Measurements from ENCODE around the gene SFMBT1.
A peak's percentile ranks its signal among the peaks of the same experiment; 100 is the strongest.
"Not testable (repeated sequence)": the region's sequence is repeated elsewhere in the genome, so short reads cannot be mapped to it uniquely, and the experiment has no call there.

Gene SFMBT1

DNA sequence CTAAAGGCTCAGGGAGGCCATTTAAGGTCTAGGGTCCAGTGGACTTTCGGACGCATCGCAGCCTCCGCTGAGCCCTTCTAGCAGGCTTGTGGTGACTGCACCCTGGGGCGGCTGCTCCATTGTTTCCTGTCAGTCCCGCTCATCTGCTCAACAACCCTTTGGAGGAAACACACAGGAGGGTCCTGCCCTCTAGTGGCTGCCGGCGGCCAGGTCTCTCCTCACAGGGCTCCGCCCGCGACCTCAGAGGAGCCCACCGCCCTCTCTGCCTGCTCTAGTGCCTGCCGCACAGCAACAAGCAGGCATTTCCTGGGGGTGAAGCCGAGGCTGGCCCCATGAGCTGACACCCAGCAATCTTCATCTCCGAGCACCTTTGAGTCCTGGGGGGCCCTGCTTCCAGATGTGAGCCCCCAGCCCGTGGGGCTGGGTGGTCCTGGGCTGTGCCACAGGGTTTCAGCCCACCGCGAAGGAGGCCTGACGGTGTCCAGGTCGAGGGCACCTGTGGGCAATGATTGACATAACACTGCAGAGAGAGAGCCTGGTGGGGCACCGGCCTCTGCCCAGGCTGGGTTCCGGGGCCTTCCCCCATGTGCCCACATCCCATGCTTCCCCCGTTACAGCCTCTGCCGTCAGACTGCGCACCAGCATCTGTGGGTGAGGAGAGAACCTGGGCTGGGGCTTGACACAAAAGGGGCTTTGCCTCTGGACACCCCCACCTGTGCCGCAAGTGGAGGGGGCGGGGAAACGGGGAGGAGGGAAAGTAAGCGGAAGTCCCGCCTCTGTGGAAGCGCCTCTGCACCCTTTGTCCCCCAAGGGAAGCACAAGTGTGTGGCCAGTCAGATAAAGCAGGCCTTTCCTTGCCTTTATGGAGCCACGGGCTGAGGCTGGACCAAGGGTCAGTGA lies 27.0 kb upstream of the SFMBT1 start:
- DNase-seq (ENCODE audit: low read depth in 2 of 2) = peak; percentile 35 to 45

DNA sequence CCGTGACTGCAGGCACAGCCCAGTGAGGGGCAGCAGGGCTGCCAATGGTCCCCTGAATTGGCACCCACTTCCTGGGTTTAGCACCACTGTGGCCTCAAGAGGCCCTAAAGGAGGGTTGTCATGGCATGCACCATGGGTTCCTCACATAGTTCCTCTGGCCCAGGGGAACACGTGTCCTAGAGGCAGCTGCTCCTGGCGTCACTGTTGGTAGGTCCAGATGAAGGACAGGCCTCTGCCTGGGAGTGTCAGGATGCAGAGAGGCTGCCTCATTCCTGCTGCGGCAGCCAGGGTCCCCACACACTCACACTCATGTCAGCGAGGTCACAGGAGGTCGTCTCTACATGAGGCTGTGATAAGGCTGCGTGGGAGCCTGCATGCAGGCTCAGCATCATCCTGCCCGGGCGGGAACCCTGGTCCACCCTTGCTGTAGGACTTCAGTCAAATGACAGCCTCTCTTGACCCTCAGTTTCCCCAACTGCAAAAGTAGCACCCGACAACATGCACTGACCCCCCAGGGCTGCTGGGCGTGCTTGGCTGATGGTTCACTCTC lies 26.1 kb upstream of the SFMBT1 start:
- DNase-seq (ENCODE audit: low read depth in 2 of 2) = no peak

DNA sequence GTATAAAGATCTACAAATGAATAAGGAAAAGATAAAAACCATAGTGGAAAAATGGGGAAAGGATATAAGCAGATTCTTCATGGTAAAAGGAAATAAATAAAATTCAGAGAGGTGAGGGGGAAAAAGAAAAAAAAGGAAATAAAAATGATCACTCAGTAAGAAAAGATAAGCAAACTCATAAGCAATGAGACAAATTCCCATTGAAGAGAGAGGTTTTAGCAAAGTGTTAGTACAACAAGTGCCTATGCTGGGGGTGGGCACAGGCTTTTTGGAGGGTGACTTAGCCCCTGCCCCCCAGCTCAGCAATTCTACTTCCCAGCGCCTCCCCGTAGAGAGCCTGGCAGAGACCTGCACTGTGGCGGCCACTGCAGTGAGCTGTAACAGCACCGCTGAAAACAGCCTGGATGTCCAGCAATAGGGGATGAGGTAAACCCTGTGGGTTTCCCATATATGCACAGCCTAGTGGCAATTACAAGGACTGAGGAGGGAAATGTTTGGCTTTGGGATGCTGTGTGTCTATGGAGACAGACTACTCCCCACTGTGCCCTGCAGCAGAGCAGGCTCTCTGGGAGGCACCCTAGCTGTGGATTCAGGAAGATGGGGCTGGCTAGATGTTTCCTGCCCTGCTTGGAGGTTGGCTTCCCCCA lies 23.7 kb upstream of the SFMBT1 start:
- no peak for DNase-seq (ENCODE audit: low read depth in 2 of 2)

DNA sequence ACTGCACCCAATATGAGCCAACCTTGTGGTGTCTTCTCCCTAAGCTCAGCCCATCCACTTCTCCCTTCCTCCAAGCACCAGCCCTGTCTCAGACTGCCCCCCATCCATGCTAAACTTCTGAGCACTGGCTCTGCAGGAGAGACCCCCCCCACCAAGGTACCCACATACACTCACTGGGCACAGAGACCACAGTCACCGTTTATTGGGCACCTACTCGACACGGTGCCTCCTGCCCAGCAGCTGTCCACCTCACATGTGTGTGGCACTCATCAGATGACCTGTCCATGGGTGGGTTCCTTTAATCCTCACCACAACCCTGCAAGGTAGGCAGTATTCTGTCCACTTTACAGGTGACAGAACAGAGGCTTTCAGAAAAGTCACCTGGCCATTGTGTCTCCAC lies 22.3 kb upstream of the SFMBT1 start:
- no peak for DNase-seq (ENCODE audit: low read depth in 2 of 2)

DNA sequence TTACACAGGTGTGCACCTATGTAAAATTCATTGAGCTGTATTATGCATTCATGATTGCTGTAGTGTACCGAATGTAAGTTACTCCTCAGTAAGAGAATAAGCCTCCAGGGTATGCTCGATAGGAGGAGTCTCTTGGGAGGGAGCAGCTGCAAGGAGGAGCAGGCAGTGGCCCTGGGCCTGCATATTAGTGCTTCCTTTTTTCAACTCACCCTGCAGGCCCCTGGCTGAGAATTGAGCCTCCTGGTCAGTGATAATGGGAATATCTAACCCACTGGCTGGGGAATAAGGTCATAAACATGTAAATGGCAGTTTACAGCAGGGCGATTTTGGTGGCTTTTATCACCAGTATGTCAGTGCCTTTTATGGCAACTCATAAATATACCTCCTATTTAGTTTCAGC lies 21.7 kb upstream of the SFMBT1 start:
- DNase-seq (ENCODE audit: low read depth in 2 of 2) = no peak

DNA sequence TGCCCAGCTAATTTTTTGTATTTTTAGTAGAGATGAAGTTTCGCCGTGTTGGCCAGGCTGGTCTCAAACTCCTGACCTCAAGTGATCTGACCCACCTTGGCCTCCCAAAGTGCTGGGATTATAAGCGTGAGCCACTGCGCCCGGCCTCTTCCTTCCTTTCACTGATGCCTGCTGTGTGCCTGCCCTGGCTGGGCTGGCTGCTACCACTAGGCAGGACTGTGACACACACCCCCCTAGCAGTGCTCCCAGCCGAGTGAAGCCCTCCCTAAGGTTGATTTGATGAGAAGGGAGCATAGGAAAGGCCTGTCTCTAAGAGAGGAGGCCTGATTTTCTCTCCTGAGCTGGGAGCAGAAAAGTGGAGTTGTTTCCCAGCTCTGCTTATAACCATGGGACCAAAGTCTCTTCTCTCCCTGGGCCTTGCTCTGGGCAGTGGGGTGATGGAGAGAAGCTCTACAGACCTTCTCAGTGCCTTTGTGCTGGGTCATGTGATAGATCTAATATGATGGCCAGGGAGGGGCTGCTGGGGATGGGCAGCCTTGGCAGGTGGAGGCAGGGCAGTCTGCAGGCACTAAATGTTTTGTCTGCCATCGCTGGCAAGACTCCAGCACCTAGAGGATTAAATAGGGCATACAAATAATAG lies 20.1 kb upstream of the SFMBT1 start:
- no peak for DNase-seq (ENCODE audit: low read depth in 2 of 2)

DNA sequence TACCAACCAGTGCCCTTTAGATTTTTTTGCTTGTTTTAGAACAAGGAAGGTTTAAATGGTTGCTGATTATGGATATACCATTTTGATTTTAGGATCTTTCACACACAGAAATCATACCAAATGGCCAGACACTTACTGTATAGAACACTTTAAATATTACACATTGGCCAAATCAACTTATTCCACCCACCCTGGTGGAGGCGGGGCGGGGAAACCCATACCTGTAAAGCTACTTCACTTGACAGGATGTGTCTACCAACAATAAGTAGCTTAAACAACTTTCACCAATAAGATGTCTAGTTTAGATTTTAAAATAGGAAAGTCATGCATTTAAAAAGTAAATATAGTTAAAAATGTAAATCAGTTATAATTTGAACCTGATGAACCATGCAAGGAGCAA lies 17.0 kb upstream of the SFMBT1 start:
- DNase-seq (ENCODE audit: low read depth in 2 of 2) = no peak

DNA sequence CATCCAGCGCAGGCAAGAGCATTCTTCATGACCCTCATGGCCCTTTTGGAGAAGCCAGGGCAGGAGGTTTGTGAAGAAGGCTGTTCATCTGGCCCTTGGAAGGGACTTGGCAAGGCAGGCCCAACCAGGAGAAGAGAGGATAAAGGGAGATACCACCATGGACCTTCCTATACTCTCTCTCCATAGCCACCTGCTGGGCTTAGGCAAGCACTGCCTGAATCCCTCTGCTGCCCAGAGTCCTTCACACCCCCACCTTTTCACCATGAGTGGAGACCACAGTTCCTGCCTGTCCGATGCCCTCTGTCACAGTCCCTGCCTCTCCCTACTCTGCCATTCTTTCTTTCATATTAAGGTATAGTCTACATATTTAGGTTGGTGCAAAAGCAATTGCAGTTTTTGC lies 10.6 kb upstream of the SFMBT1 start:
- no peak for DNase-seq (ENCODE audit: low read depth in 2 of 2)

DNA sequence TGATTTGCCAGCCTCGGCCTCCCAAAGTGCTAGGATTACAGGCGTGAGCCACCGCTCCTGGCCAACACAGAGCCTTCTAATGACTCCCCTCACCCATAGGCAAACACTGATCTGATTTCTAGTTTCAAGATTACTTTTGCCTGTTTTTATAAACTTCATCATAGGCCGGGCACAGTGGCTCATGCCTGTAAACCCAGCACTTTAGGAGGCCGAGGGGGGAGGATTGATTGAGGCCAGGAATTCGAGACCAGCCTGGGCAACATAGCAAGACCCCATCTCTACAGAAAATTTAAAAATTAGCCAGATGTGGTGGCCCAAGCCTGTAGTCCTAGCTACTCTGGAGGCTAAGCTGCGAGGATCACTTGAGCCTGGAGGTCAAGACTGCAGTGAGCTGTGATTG lies 8.4 kb upstream of the SFMBT1 start:
- DNase-seq (ENCODE audit: low read depth in 2 of 2) = not testable (repeated sequence)

DNA sequence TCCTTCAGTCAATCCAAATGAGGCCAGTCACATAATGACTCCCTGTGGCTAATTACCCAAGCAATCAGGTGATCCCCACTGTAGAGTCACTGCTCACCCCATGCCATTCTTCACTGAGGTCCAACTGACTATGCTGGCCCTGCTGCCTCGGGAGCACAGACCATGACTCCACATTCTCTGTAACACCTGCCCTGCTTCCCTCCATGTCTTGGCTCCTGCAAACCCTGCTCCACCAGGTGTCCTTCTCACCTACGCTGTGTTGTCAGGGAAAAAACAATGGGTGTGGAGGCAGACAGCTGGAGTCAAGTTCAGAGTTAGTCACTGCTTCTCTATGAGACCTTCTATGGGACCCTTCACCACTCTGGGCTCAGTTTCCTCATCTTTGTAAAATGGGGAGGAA lies 6.1 kb upstream of the SFMBT1 start:
- no peak for DNase-seq (ENCODE audit: low read depth in 2 of 2)

DNA sequence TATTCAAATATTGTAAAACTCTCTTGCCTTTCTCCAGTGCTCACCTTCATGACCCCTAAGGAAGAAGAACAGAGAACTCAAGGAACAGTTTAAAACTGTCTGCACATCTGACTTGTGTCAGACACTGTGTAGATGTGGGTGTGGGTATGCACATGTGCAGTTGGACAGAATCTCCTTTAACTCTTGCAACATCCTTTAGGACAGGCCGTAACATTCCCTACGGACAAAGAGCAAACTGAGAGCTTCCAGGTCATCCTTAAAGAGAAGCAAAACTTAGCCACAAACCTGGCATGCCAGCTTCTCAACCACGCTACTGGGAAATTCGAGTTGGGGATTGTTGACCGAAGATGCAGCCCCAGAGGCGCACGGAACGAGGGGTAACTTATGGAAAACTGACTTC lies 4.1 kb upstream of the SFMBT1 start:
- no peak for DNase-seq (ENCODE audit: low read depth in 2 of 2)

DNA sequence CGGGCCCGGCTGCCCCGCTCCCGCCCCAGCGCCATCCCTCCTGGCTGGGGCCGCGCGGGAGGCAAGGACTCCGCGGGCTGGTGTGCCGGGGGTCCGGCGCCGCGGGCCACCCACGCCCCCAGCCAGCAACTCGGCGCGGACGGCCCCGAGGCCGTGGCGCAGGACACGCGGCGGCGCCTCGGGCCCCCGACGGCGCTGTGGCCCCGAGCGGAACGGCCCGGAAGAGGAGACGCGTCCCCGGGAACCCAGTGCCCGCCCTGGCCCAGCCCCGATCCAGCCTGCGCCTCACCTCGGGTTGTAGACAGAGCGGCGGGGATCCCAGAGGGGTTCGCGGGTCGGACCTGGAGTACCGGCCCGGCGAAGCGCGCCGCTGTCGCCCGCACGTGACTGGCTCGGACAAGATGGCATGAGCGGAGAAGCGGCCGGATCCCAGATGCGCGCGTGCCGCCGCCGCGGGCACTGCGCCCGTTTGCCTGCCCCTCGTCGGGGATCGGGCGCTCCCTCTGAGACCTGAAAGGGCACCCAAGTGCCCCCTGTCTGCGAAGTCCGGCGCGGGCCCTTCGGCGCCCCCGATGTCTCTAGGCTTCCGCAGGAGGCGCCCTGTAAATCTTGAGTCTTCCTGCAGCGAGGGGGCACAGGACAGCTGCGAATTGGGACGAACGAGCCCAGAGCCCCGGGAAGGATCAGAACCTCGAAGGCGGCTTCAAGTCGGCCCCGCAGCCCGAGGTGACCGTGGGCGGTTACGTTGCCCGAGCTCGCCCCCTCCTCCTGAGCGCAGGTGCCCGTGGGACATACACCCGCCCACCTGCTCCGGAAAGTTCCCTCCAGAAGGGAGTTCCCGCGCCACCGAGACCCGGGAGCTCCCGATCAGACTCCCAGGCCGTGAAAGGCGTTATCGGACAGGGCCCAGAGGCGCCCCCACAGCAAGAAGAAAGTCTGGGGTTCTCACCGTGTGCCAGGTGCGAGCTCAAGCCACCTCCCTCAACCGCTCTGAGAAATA lies 598 bp upstream of the SFMBT1 start:
- DNase-seq (ENCODE audit: low read depth in 2 of 2) = no peak

DNA sequence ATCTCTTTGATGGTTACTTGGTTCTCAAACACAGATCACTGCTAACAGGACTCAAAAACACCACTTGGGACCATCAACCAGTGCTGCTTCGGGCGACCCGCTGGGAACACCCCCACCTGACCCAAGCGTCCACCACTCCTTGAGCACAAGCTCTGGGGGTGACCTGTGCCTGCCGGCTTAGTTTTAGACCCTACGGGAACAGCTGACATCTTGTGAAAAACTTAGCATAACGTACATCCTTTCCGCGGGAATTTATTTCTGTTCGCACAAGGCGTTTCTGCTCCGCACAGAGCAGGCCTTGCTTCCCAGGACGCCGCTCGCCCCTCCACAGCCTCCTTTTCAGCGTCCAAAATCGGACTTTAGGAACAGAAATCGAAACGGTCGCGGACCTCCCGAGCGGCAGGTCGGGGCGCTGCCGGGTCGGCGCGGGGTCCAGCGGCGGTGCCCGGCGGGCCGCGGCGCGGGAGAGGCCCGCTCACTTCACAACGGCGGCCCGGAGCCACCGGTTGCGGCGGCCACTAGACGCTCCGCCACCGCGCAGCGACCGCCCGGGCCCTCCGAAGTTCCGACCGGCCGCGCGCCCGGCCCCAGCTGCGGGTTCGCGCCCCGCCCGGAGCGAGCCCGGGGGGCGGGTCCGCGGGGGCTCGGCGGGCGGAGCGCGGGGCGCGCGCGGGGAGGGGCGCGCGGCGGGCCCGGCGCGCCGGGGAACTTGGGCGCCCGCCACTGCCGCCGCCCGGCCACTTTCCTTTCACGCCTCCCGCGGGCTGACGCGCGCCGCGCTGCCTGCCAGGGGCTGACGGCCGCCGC lies 959 bp downstream of the SFMBT1 start:
- DNase-seq (ENCODE audit: low read depth in 2 of 2) = peak in 1 of 2 experiments; percentile 17

DNA sequence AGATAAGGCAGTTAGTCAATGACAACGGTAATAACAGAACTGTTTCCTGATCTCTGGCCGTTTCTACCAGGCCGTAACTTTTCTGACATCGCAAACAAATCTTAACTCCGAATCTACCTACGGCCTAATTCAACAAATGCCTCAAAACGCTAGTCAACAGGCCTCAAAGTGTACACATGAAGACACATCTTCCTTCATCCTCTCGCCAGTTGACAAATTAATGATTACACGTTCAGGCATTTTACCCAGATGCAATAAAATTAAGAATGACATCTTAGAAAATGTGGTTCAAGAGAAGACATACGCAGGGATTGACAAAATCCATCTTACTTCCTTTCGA lies 1.5 kb downstream of the SFMBT1 start:
- no peak for DNase-seq (ENCODE audit: low read depth in 2 of 2)

DNA sequence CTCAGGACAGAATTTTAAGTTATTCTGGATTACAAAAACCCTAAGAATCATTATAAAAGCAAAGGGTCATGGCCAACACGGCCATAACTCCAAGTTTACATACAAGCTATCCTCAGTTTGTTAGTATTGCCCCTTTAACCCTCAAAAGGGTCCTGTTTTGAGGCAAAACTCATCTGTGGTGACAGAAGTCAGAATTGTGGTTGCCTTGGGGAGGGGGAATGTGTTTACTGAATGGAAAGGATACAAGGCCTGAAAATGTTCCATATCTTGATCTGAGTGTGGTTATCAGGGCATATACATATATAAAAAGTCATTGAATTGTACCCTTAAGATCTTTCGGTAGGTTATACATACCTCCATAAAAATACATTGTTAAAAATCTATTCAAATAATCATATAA lies 2.1 kb downstream of the SFMBT1 start:
- DNase-seq (ENCODE audit: low read depth in 2 of 2) = no peak

DNA sequence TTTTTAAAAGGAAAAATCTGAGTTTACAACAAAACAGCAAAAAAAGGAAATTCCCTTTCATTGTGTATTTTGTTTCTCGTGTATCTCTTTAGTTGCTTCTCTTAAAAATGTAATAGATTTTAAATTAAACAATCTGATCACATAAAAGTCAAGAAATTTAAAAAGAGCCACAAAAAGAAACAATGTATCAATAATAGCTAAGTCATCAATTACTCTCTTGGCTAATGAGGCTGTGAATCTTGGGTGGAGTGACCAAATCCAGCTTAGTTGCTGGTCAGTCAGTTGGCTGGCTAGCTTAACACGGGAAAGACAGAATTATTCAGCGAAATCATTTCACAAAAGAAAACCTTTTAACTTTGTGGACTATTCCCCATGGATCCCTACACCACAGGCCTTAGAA lies 3.2 kb downstream of the SFMBT1 start:
- DNase-seq (ENCODE audit: low read depth in 2 of 2) = no peak

DNA sequence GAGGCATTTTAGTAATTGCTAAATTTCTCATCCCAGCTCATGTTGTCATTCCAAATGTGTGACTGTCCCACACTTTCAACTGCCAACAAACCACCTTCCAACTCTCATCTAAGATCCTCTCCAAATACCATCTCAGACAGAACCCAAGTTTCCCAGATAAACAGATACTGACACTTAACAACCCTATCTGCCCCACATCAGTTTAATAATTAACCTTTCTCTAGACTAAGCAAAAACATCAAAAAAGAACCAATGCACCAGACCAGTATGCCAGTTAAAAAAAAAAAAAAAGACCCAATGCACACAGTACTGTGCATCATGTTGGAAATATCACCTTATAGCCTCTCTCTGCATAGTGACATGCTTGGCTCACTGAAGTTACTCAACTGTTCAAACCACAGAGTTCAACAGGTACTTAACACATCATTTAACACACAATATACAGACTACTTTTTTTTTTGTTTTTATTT lies 5.5 kb downstream of the SFMBT1 start:
- no peak for DNase-seq (ENCODE audit: low read depth in 2 of 2)

DNA sequence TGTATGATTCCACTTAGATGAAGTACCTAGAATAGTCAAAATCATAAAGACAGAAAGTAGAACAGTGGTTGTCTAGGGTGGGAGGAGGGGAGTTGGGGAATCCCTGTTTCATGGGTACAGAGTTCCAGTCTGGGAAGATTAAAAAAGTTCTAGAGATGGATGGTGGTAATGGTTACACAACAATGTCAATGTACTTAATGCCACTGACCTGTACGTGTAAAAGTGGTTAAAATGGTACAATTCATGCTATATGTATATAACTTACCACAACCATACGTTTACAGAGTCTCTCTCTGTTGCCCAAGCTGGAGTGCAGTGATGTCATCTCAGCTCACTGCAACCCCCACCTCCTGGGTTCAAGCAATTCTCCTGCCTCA lies 6.5 kb downstream of the SFMBT1 start:
- DNase-seq (ENCODE audit: low read depth in 2 of 2) = no peak

DNA sequence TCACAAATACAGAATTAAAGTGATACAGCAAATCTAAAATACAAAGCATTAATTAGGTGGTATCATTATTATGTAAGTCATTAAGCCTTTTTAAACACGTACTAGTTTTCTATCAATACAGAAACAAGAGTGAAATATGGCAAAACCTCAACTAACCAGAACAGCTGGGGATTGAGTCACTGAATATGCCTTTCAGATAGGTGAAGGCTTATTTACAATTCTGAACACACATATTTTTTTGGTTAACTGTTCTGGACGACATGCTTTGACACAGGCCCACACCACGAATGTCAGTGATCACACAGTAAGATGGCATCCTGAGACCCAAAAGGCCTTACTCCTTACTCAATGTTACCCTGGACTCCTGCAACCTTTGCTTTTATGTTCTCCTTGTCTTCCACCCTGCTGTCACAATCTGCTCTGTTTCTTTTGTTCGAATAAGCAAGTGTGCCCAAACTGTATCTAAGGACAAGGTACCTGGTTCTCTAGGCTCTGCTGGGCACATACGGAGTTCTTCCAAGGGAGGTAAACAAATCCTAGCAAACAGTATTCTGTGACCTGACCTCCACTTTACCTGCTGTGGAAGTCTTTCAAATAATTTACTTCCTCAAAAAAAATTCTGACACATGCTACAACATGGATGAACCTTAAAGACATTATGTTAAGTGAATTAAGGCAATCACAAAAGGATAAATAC lies 7.0 kb downstream of the SFMBT1 start:
- DNase-seq (ENCODE audit: low read depth in 2 of 2) = no peak

Measured in fibroblast of skin of left quadriceps (primary cell).